Ascending aorta (tissue), 2 donors: ENCODE results near the gene CDRT4. TPM values are rescaled to one million over a fixed set of nuclear protein-coding genes. Genes with fewer than 3 reads are reported as not detected.
"Not testable (repeated sequence)": the region's sequence is repeated elsewhere in the genome, so short reads cannot be mapped to it uniquely, and the experiment has no call there.

Experiments
- DNase-seq, 2 donors: peaks; one replicate each; pipeline ENCODE4 v3.0.0-alpha.2; 2019; ENCODE audit warnings: low spot score in 2 of 2
- H3K27ac ChIP-seq, 2 donors: fragments of 200-600 bp; sonication (generic); one replicate each; pipeline ENCODE4 v1.5.1; 2016 to 2017; ENCODE audit warnings: mild to moderate bottlenecking in 1 of 2
- H3K27me3 ChIP-seq: fragments of 200-600 bp; sonication (generic); one replicate; pipeline ENCODE4 v1.5.1; 2017
- H3K36me3 ChIP-seq, 2 donors: fragments of 200-600 bp; sonication (generic); one replicate each; pipeline ENCODE4 v1.5.1; 2016
- H3K4me1 ChIP-seq, 2 donors: fragments of 200-600 bp; sonication (generic); one replicate each; pipeline ENCODE4 v1.5.1; 2016 to 2017; ENCODE audit warnings: mild to moderate bottlenecking in 1 of 2
- H3K4me3 ChIP-seq, 2 donors: fragments of 200-600 bp; sonication (generic); one replicate each; pipeline ENCODE4 v1.5.1; 2016 to 2017; ENCODE audit warnings: mild to moderate bottlenecking in 1 of 2
- H3K9me3 ChIP-seq, 2 donors: fragments of 200-600 bp; sonication (generic); one replicate each; pipeline ENCODE4 v1.5.1; 2016
- intact Hi-C: fragments of 100-400 bp; cut with DNase I; formaldehyde crosslinking; loops from one replicate; pipeline ENCODE4 v1.15.1; 2023
- total RNA-seq: library from RNA; depleted of rRNA; stranded (reverse); fragments of >200 nt; gene quantifications from one replicate; pipeline ENCODE4 v1.1.0, GENCODE V29; 2016
- TF ChIP-seq, protein P1 (sequence below), 3 experiments: fragments of 200-600 bp in 2 of 3; fragments of 450-650 bp in 1 of 3; sonication (generic) in 2 of 3; IDR thresholded peaks; one replicate each; pipeline ENCODE4 v1.5.1; 2016 to 2019; ENCODE audit warnings: antibody characterized with exemption in 3 of 3, mild to moderate bottlenecking in 1 of 3, moderate library complexity in 1 of 3

Gene CDRT4
- total RNA-seq, 1 donor from 2014 or later = 3.7 TPM

DNA sequence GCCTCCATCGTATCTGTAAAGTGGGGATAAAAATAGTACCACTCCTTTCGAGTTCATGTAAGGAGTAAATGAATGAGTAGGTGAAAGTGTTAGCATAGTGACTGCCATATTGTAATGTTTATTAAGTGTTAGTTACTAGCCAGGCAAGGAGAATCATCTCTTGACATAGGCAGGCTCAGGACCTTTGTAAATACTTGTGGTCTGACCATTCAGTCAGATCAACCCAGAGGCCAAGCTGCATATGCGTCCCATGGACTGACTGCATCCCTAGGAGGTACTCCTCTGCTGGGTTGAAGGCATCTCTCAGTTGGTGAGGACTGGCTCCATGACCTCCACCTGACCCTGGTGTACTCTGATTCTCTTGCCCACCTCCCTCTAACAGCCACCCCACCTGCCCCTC lies 40.5 kb upstream of the CDRT4 start:
- TF ChIP-seq, protein P1, sequence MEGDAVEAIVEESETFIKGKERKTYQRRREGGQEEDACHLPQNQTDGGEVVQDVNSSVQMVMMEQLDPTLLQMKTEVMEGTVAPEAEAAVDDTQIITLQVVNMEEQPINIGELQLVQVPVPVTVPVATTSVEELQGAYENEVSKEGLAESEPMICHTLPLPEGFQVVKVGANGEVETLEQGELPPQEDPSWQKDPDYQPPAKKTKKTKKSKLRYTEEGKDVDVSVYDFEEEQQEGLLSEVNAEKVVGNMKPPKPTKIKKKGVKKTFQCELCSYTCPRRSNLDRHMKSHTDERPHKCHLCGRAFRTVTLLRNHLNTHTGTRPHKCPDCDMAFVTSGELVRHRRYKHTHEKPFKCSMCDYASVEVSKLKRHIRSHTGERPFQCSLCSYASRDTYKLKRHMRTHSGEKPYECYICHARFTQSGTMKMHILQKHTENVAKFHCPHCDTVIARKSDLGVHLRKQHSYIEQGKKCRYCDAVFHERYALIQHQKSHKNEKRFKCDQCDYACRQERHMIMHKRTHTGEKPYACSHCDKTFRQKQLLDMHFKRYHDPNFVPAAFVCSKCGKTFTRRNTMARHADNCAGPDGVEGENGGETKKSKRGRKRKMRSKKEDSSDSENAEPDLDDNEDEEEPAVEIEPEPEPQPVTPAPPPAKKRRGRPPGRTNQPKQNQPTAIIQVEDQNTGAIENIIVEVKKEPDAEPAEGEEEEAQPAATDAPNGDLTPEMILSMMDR (IDR thresholded peaks at IDR 0.05) = no peak
- DNase-seq = no peak
- Histone ChIP-seq H3K27me3 (no peaks in the 10 kb centered on the region), H3K27ac (peak overlapping the region; percentile 90 to 94), H3K4me1 (peaks cover 16 to 41% of the 10 kb centered on the region in 2 donors), H3K36me3 (no peaks in the 10 kb centered on the region), H3K9me3 (no peaks in the 10 kb centered on the region), H3K4me3 (no peak overlapping the region)
- intact Hi-C loops = no loop called here

DNA sequence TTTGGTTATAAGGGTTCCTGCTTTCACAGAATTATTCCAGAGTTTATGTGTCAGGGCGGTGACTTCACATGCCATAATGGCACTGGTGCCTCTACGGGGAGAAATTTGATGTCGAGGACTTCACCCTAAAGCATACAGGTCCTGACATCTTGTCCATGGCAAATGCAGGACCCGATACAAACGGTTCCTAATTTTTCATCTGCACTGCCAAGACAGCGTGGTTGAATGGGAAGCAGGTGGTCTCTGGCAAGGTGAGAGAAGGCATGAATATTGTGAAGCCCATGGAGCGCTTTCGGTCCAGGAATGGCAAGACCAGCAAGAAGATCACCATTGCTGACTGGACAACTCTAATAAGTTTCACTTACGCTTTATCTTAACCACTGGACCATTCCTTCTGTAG lies 39.6 kb upstream of the CDRT4 start:
- Histone ChIP-seq H3K9me3 (no peaks in the 10 kb centered on the region), H3K4me1 (peaks cover 16 to 41% of the 10 kb centered on the region in 2 donors), H3K4me3 (no peak overlapping the region), H3K36me3 (no peaks in the 10 kb centered on the region), H3K27ac (peak overlapping the region; percentile 90 to 94), H3K27me3 (no peaks in the 10 kb centered on the region)
- peak in 1 of 2 donors; percentile 54 for DNase-seq
- intact Hi-C loops = no loop called here
- TF ChIP-seq, protein P1 (IDR thresholded peaks at IDR 0.05) = no peak

DNA sequence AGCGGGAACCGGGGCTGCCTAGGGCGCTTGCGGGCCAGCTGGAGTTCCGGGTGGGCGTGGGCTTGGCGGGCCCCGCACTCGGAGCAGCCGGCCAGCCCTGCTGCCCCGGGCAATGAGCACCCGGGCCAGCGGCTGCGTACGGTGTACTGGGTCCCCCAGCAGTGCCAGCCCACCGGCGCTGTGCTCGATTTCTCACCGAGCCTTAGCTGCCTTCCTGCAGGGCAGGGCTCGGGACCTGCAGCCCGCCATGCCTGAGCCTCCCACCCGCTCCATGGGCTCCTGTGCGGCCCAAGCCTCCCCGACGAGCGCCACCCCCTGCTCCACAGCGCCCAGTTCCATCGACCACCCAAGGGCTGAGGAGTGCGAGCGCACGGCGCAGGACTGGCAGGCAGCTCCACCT lies 38.3 kb upstream of the CDRT4 start:
- H3K27ac ChIP-seq, intact Hi-C loops: not testable (repeated sequence)
- DNase-seq = peak in 1 of 2 donors; percentile 34

DNA sequence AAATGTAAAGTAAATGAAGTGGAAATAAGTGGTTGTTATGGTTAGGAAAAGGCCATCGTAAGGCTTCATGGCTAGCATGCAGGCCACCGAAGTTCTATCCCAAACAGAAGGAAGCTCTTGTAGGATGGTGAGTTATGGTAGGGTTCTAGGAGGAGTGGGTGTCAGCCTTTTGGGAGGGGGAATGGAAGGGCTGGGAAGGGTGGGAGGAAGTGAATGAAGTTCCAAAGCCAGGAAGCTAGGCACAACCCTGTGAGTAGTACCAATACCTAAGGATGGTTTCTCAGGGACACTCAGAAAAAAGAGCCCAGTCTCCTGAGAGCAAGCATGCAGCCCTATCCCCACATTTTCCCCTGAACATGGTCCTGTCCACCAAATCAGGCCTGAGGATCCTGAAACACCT lies 36.3 kb upstream of the CDRT4 start:
- Histone ChIP-seq H3K27me3 (no peaks in the 10 kb centered on the region), H3K4me1 (peaks cover 9 to 21% of the 10 kb centered on the region in 2 donors), H3K9me3 (no peaks in the 10 kb centered on the region), H3K27ac (no peak overlapping the region), H3K4me3 (no peak overlapping the region), H3K36me3 (no peaks in the 10 kb centered on the region)
- TF ChIP-seq, protein P1 (IDR thresholded peaks at IDR 0.05) = no peak
- intact Hi-C loops = loop anchor here (1.0 to 2.0 kb wide), 2 partner anchors 39 to 246 kb away; no protein-coding TSS in a partner anchor
- DNase-seq = no peak

More for the DNA sequence above, 38.3 kb upstream of the CDRT4 start:
- H3K36me3 ChIP-seq, H3K27me3 ChIP-seq, H3K9me3 ChIP-seq, H3K4me3 ChIP-seq: not testable (repeated sequence)
- peaks cover 14 to 36% of the 10 kb centered on the region in 2 donors for H3K4me1 ChIP-seq

DNA sequence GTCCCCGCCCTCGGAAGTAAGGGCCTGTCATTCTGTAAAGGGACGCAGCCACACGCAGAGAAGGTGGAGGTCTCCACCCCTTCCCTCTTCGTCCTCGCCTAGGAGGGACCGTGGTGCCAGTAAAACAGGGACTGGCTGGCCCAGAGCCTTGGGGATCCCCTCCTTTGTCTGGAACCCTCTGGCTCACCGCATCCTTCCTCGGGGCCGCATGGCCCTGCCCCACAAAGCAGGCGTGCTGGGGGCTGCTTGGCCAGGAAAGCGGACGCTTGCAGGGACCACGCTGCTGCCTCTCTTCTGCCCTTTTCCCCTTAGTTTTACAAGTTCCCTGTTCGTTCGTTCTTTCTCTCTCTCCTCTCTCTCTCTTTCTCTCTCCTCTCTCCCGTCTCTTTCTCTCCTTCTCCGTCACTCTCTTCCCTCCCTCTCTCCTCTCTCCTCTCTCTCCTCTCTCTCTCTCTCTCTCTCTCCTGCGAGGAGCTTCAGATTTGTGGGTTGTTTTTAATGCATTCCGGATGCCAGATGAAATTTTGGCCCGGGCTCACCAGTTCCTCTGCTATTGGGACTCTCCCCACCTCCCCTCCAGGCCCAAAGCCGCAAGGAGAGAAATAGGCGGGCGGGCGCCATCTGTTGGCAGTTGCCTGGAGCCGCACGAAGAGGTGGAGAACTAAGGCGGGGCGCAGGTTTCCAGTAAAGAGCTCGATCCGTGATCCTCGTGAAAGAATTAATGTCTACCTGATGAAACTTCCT lies 35.1 kb upstream of the CDRT4 start:
- Histone ChIP-seq H3K4me3 (peak overlapping the region; percentile 29 to 57), H3K9me3 (no peaks in the 10 kb centered on the region), H3K4me1 (peaks cover 3 to 11% of the 10 kb centered on the region in 2 donors), H3K27ac (peak overlapping the region; percentile 53 to 62), H3K27me3 (no peaks in the 10 kb centered on the region), H3K36me3 (no peaks in the 10 kb centered on the region)
- peak in 1 of 2 donors; percentile 95 for DNase-seq
- TF ChIP-seq, protein P1 (IDR thresholded peaks at IDR 0.05) = peak; percentile 85 to 92 (median 89)
- intact Hi-C loops = loop anchor here (1.0 to 2.0 kb wide), 3 partner anchors 38 to 245 kb away; no protein-coding TSS in a partner anchor

DNA sequence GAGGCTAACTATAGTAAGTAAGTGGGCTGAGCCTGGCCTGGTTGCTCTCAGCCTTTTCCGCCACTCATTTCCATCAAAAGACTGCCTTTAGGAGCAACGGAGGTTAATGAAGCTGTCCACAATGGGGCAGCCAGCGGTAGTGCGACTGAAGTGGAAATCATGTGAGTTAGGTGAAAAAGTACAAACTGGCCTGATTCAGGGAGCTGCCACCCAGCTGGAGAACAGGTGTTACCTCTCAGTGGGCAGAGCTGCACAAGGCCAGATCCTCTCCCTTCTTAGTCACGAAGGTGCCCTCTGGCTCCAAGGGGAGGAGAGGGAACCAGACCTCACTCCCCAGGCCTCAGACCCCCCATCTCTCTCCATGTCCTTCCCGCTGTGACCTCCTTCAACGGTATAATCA lies 34.4 kb upstream of the CDRT4 start:
- TF ChIP-seq, protein P1 (IDR thresholded peaks at IDR 0.05) = no peak
- Histone ChIP-seq H3K9me3 (no peaks in the 10 kb centered on the region), H3K27me3 (no peaks in the 10 kb centered on the region), H3K36me3 (no peaks in the 10 kb centered on the region), H3K4me1 (peaks cover 3 to 11% of the 10 kb centered on the region in 2 donors), H3K4me3 (no peak overlapping the region), H3K27ac (peak overlapping the region in 1 of 2 donors; percentile 53)
- intact Hi-C loops = loop anchor here (1.0 to 2.0 kb wide), 2 partner anchors 37 to 241 kb away; no protein-coding TSS in a partner anchor
- DNase-seq = no peak
